ENCODE data around the gene CRY1.
"Not testable (repeated sequence)": the region's sequence is repeated elsewhere in the genome, so short reads cannot be mapped to it uniquely, and the experiment has no call there.

CRY1 gene

DNA sequence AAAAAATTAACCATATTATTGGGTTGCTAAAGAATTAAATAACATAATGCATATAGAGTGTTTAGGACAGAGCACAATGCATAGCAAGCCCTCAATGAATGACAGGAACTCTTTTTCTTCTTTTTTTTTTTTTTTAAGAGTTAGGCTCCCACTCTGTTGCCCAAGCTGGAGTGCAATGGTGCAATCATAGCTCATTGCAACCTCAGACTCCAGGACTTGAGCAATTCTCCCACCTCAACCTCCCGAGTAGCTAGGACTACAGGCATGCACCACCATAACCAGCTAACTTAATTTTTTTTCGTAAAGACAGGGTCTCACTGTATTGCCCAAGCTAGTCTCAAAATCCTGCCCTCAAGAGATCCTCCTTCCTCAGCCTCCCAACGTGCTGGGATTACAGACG is 85.9 kb downstream of the CRY1 start:
- no peak overlapping the region for H3K9ac ChIP-seq (ENCODE audit: low read length)
- no peak for TF ChIP-seq EZH2phosphoT487 (conservative IDR thresholded peaks at IDR 0.05; ENCODE audit: low read length)
- TF ChIP-seq, protein P1, sequence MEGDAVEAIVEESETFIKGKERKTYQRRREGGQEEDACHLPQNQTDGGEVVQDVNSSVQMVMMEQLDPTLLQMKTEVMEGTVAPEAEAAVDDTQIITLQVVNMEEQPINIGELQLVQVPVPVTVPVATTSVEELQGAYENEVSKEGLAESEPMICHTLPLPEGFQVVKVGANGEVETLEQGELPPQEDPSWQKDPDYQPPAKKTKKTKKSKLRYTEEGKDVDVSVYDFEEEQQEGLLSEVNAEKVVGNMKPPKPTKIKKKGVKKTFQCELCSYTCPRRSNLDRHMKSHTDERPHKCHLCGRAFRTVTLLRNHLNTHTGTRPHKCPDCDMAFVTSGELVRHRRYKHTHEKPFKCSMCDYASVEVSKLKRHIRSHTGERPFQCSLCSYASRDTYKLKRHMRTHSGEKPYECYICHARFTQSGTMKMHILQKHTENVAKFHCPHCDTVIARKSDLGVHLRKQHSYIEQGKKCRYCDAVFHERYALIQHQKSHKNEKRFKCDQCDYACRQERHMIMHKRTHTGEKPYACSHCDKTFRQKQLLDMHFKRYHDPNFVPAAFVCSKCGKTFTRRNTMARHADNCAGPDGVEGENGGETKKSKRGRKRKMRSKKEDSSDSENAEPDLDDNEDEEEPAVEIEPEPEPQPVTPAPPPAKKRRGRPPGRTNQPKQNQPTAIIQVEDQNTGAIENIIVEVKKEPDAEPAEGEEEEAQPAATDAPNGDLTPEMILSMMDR (IDR thresholded peaks at IDR 0.05; ENCODE audit: insufficient read depth, low read length, poor library complexity, severe bottlenecking) = no peak
- H3K9me3 ChIP-seq (ENCODE audit: insufficient read depth, low read length) = no peaks in the 10 kb centered on the region
- no peak overlapping the region for H3K4me3 ChIP-seq (ENCODE audit: insufficient read depth, low read length, poor library complexity, severe bottlenecking)
- no peaks in the 10 kb centered on the region for H3K79me2 ChIP-seq (ENCODE audit: insufficient read depth, low read length)
- H3K27ac ChIP-seq (ENCODE audit: low read depth, low read length) = no peak overlapping the region
- no peaks in the 10 kb centered on the region for H3K27me3 ChIP-seq (ENCODE audit: low read length)
- H3F3A ChIP-seq (ENCODE audit: insufficient read depth) = no peaks in the 10 kb centered on the region
- H4K20me1 ChIP-seq (ENCODE audit: low read depth, low read length) = no peaks in the 10 kb centered on the region
- no peak overlapping the region for H3K4me2 ChIP-seq (ENCODE audit: low read depth, low read length, poor library complexity, severe bottlenecking)
- H2AFZ ChIP-seq (ENCODE audit: low read depth, low read length, severe bottlenecking) = no peak overlapping the region
- H3K36me3 ChIP-seq (ENCODE audit: low read length) = no peaks in the 10 kb centered on the region
- H3K9me2 ChIP-seq (replicated peaks; ENCODE audit: insufficient read depth, low read length) = no peaks in the 10 kb centered on the region

DNA sequence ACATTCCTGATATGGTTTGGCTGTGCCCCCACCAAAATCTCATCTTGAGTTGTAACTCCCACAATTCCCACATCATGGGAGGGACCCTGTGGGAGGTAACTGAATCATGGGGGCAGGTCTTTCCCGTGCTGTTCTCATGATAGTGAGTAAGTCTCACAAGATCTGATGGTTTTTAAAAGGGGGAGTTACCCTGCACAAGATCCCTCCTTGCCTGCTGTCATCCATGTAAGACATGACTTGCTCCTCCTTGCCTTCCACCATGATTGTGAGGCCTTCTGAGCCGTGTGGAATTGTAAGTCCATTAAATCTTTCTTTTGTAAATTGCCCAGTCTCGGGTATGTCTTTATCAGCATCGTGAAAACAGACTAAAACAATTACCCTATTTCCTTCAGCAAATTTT is 90.7 kb downstream of the CRY1 start:
- not testable (repeated sequence) for H3K4me2 ChIP-seq (ENCODE audit: low read depth, low read length, poor library complexity, severe bottlenecking); H3F3A ChIP-seq (ENCODE audit: insufficient read depth)

DNA sequence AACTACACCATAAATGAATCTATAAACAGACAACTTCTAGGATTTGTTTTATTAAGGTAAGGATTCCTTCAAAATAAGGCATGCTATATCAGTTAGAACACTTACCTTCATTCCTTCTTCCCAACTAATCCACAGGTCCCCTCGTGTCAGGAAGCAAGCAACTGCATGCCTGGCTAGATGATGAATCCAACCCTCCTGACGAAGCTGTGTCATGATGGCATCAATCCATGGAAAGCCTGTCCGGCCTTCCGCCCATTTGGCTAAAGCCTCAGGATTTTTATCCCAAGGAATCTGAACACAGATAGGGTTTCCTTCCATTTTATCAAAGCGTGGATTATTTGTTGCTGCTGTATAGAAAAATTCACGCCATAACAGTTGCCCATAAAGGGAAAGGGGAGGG is 93.9 kb downstream of the CRY1 start:
- Histone ChIP-seq H3K79me2 (ENCODE audit: insufficient read depth, low read length) (no peaks in the 10 kb centered on the region), H4K20me1 (ENCODE audit: low read depth, low read length) (no peaks in the 10 kb centered on the region), H3F3A (ENCODE audit: insufficient read depth) (no peaks in the 10 kb centered on the region), H3K9me3 (ENCODE audit: insufficient read depth, low read length) (no peaks in the 10 kb centered on the region), H3K4me3 (ENCODE audit: insufficient read depth, low read length, poor library complexity, severe bottlenecking) (no peak overlapping the region), H3K36me3 (ENCODE audit: low read length) (no peaks in the 10 kb centered on the region), H3K27ac (ENCODE audit: low read depth, low read length) (no peak overlapping the region), H3K9me2 (replicated peaks; ENCODE audit: insufficient read depth, low read length) (no peaks in the 10 kb centered on the region), H3K4me2 (ENCODE audit: low read depth, low read length, poor library complexity, severe bottlenecking) (no peak overlapping the region), H2AFZ (ENCODE audit: low read depth, low read length, severe bottlenecking) (no peak overlapping the region), H3K9ac (ENCODE audit: low read length) (no peak overlapping the region), H3K27me3 (ENCODE audit: low read length) (no peaks in the 10 kb centered on the region)
- TF ChIP-seq, protein P1 (IDR thresholded peaks at IDR 0.05; ENCODE audit: insufficient read depth, low read length, poor library complexity, severe bottlenecking) = no peak
- TF ChIP-seq EZH2phosphoT487 (conservative IDR thresholded peaks at IDR 0.05; ENCODE audit: low read length) = no peak

More for the DNA sequence above, 90.7 kb downstream of the CRY1 start:
- H2AFZ ChIP-seq (ENCODE audit: low read depth, low read length, severe bottlenecking); H4K20me1 ChIP-seq (ENCODE audit: low read depth, low read length); H3K9me2 ChIP-seq (replicated peaks; ENCODE audit: insufficient read depth, low read length); H3K27ac ChIP-seq (ENCODE audit: low read depth, low read length); H3K9me3 ChIP-seq (ENCODE audit: insufficient read depth, low read length); H3K79me2 ChIP-seq (ENCODE audit: insufficient read depth, low read length); H3K4me3 ChIP-seq (ENCODE audit: insufficient read depth, low read length, poor library complexity, severe bottlenecking); H3K27me3 ChIP-seq (ENCODE audit: low read length); H3K36me3 ChIP-seq (ENCODE audit: low read length); H3K9ac ChIP-seq (ENCODE audit: low read length): not testable (repeated sequence)

DNA sequence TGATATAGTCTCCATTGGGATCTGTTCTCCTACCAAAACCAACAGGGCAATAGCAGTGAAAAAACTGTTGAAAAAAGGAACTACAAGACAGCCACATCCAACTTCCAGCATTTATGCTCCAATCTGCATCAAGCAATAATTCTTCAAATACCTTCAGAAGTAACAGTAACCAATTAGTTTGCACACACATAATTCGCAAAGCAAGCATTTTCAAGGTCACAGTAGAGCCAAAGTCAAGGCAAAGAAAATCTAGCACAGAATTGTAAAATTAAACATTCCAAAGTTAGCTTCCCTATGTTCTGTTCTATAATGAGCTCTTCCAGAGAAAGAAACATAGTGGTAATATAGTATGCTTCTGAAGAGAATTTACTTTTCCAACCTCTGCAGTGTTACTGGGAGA is 95.4 kb downstream of the CRY1 start:
- H3F3A ChIP-seq (ENCODE audit: insufficient read depth) = no peaks in the 10 kb centered on the region
- no peaks in the 10 kb centered on the region for H3K9me2 ChIP-seq (replicated peaks; ENCODE audit: insufficient read depth, low read length)
- no peaks in the 10 kb centered on the region for H3K79me2 ChIP-seq (ENCODE audit: insufficient read depth, low read length)
- no peak overlapping the region for H3K4me3 ChIP-seq (ENCODE audit: insufficient read depth, low read length, poor library complexity, severe bottlenecking)
- no peaks in the 10 kb centered on the region for H3K27me3 ChIP-seq (ENCODE audit: low read length)
- no peaks in the 10 kb centered on the region for H3K36me3 ChIP-seq (ENCODE audit: low read length)
- no peak overlapping the region for H2AFZ ChIP-seq (ENCODE audit: low read depth, low read length, severe bottlenecking)
- H3K4me2 ChIP-seq (ENCODE audit: low read depth, low read length, poor library complexity, severe bottlenecking) = no peak overlapping the region
- H3K9me3 ChIP-seq (ENCODE audit: insufficient read depth, low read length) = no peaks in the 10 kb centered on the region
- no peak overlapping the region for H3K27ac ChIP-seq (ENCODE audit: low read depth, low read length)
- no peaks in the 10 kb centered on the region for H4K20me1 ChIP-seq (ENCODE audit: low read depth, low read length)
- no peak for TF ChIP-seq EZH2phosphoT487 (conservative IDR thresholded peaks at IDR 0.05; ENCODE audit: low read length)
- TF ChIP-seq, protein P1 (IDR thresholded peaks at IDR 0.05; ENCODE audit: insufficient read depth, low read length, poor library complexity, severe bottlenecking) = no peak
- H3K9ac ChIP-seq (ENCODE audit: low read length) = no peak overlapping the region

DNA sequence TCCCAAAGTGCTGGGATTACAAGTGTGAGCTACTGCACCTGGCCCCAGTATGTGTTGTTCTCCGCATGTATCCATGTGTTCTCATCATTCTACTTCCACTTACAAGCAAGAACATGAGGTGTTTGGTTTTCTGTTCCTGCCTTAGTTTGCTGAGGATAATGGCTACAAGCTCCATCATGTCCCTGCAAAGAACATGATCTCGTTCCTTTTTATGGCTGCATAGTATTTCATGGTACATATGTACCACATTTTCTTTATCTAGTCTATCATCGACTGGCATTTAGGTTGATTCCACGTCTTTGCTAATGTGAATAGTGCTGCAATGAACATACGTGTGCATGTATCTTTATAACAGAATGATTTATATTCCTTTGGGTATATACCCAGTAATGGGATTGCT is 97.2 kb downstream of the CRY1 start:
- not testable (repeated sequence) for H2AFZ ChIP-seq (ENCODE audit: low read depth, low read length, severe bottlenecking); H3K79me2 ChIP-seq (ENCODE audit: insufficient read depth, low read length); H3K9me2 ChIP-seq (replicated peaks; ENCODE audit: insufficient read depth, low read length); H3K27me3 ChIP-seq (ENCODE audit: low read length); H3F3A ChIP-seq (ENCODE audit: insufficient read depth); H3K4me2 ChIP-seq (ENCODE audit: low read depth, low read length, poor library complexity, severe bottlenecking); H3K27ac ChIP-seq (ENCODE audit: low read depth, low read length); H3K4me3 ChIP-seq (ENCODE audit: insufficient read depth, low read length, poor library complexity, severe bottlenecking); H3K9ac ChIP-seq (ENCODE audit: low read length); H4K20me1 ChIP-seq (ENCODE audit: low read depth, low read length); H3K9me3 ChIP-seq (ENCODE audit: insufficient read depth, low read length); H3K36me3 ChIP-seq (ENCODE audit: low read length)

Data from SU-DHL-6 (cell line).